Heart left ventricle (tissue), 13 donors: ENCODE results near the gene NLRP9.

ENCODE experiments used
- CTCF ChIP-seq, 12 donors: fragments of 200-600 bp; sonication (generic) in 4 of 12; IDR thresholded peaks; one replicate each; pipeline versions ENCODE4 v1.5.0 to v1.8.0; 2018 to 2022; ENCODE audit warnings: antibody characterized with exemption in 12 of 12, mild to moderate bottlenecking in 5 of 12
- POLR2A ChIP-seq, 2 donors: fragments of 450-650 bp; IDR thresholded peaks; one replicate each; pipeline ENCODE4 v1.6.1; 2017; ENCODE audit warnings: antibody characterized with exemption in 2 of 2, mild to moderate bottlenecking in 2 of 2, moderate library complexity in 2 of 2
- donor health status: ischemic (EF 13 %, LVEDD 7.1; RV severe dilation, severe dysfunction).
- donor health status: DM: no; HTN: yes; CAD: no.
- donor health status: DM: no; HTN: no; CAD: no.
- donor health status: ischemic (EF 25% LVEDD 6.9; RV normal size, moderate dysfunction).
- donor health status: ischemic (EF 25% LVEDD 5.7; RV mildly dilated, moderate dysfunction).
- donor health status: ischemic (EF 35%, LVEDD 5.7; RV mildly dilated, moderate dysfunction).
- donor health status: nonischemic (EF 11% LVEDD 7.7; RV severe dilation, severe dysfunction).
- donor health status: DM: yes; HTN: yes; CAD: no.
- donor health status: PGD.
- donor health status: ischemic (EF 29% LVEDD 5.4; RV normal size, mild dysfunction).
- donor health status: nonischemic (EF 23%, LVEDD 6.1; RV moderate dilation, normal function).

- no peak for TF ChIP-seq CTCF (IDR thresholded peaks at IDR 0.05)
- no peak for TF ChIP-seq POLR2A (IDR thresholded peaks at IDR 0.05)
Observed at GRCh38 chr19:55711719-55712118, 26.5 kb downstream of the NLRP9 start.
